HG03039 (cell line): ENCODE measurements around the gene ATP5F1E.
A peak's percentile ranks its signal among the peaks of the same experiment; 100 is the strongest.
"Not testable (repeated sequence)": the region's sequence is repeated elsewhere in the genome, so short reads cannot be mapped to it uniquely, and the experiment has no call there.

Experiments
- ATAC-seq: cut with Tn5 transposase; IDR thresholded peaks from one replicate; pipeline ENCODE4 v1.9.1; 2021; ENCODE audit warnings: mild to moderate bottlenecking, moderate library complexity; ENCODE audit not compliant: unreplicated experiment

The ATP5F1E gene

DNA sequence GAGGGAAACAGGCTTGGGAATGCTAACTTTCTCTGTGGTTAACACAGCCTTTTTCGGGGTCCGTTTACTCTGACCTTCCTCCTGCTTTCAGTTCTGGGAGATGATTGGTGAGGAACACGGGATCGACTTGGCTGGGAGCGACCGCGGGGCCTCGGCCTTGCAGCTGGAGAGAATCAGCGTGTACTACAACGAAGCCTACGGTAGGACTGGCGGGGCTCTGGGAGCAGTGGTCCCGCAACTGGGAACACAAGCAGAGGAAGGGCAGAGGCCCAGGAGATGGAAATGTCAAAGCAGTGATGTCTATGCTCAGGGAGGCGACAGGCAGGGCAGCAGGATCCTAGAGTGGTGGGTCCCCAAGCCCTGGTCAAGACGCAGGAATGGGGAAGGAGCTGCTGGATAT lies 9.4 kb downstream of the ATP5F1E start:
- no peak for ATAC-seq

- ATAC-seq = no peak
Observed at GRCh38 chr20:59020938-59021551, 11.1 kb downstream of the ATP5F1E start.

- ATAC-seq = no peak
Observed at GRCh38 chr20:59019217-59019616, 12.9 kb downstream of the ATP5F1E start, which contains the start of gene TUBB1. Gene TUBB1 (plus strand): TSS chr20:59019429. CDS start chr20:59019523, 94 bp downstream.

DNA sequence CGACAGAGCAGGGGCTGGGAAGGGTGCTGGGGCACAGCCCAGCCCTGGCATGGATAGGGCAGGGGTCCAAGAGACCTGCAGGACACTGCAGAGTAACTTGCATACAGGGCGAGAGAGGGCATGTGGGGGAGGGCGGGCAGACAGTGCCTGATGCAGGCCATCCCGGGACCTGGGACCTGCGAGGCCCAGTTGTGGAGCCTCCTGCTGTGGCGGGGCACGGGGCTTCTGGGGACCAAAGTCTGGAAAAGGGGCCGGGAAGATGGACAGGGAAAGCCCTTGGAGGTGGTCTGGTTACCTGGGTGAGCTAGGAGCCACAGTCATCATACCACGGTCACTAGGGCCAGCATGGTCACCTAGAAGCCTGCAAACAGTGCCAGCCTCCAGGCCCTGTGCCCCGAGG lies 13.3 kb downstream of the ATP5F1E start:
- ATAC-seq = no peak

GRCh38 chr20:59017493-59018231 lies 14.5 kb downstream of the ATP5F1E start:
- no peak for ATAC-seq

DNA sequence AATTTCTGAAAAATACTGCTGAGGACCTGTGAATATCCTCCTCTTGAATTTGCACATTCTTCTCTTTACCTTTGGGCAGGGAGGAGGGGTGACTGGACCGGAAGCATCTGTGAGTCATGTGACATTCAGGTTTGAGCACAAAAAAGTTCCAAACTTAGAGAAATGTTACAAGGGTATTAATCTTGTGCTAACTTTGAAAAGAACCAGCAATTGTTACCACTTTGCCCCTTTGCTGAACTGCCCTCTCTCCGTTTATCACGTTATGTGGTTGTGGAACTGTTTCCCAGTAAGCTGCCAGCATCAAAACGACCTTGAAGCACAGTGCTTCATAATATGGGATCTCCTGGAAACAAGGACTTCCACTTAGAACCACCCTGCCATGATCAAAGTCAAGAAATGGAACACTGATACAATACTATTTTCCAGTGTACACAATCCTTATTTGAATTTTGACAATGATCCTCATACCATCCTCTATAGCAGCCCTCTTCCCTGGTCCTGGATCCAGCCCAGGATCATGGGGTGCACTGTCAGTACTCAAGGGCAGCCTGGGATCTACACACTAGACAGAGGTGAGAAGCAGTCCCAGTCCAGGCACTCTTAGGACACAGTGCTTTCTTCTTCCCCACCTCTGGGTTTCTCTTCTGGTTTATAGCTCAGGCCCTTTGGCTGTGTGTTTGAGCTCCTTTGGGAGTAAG lies 15.2 kb downstream of the ATP5F1E start:
- ATAC-seq = no peak

DNA sequence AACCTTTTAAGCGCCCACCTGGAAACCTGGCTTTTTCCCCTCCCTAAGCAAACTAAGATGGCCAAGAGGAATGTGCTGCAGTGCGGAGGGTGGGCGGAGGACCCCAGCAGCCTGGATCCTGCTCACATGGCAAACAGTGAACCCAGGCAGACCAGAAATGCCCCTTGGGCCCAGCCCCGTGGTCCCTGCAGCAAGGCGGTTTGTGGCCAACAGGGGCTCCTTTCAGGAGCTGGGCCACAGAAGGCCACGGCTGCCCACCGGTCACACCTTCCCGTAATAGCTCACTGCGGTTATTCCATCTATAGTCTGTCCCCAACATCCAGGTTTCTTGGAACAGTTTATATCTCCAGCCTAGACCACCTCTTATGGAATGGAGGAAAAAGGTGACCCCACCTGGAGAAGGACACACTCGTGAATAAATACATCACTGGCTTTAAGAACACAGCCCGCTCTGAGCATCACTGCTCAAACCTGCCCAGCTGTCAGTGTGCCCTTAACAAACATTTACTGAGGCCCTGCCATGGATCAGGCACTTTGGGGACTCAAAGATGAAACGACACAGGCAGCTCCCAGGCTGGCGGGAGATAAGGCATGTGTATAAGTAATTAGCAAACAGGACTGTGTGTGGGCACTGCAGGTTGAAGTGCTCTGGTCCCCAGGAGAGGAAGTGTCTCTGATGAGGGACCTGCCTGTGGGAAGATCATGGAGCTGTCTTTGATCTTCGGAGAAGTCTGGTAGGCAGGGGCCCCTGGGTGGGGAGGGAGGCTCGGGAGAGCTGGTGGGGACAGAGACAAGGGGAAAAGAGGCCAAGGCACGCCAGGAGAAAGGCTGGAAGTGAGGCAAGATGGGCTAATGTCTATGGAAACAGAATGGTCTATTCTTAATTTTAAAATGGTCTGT lies 16.1 kb downstream of the ATP5F1E start:
- no peak for ATAC-seq

- ATAC-seq = no peak
Observed at GRCh38 chr20:59015411-59015810, 16.7 kb downstream of the ATP5F1E start.

GRCh38 chr20:59014680-59015389 lies 17.3 kb downstream of the ATP5F1E start:
- ATAC-seq = no peak

- no peak for ATAC-seq
Observed at GRCh38 chr20:59013959-59014608, 18.1 kb downstream of the ATP5F1E start.

DNA sequence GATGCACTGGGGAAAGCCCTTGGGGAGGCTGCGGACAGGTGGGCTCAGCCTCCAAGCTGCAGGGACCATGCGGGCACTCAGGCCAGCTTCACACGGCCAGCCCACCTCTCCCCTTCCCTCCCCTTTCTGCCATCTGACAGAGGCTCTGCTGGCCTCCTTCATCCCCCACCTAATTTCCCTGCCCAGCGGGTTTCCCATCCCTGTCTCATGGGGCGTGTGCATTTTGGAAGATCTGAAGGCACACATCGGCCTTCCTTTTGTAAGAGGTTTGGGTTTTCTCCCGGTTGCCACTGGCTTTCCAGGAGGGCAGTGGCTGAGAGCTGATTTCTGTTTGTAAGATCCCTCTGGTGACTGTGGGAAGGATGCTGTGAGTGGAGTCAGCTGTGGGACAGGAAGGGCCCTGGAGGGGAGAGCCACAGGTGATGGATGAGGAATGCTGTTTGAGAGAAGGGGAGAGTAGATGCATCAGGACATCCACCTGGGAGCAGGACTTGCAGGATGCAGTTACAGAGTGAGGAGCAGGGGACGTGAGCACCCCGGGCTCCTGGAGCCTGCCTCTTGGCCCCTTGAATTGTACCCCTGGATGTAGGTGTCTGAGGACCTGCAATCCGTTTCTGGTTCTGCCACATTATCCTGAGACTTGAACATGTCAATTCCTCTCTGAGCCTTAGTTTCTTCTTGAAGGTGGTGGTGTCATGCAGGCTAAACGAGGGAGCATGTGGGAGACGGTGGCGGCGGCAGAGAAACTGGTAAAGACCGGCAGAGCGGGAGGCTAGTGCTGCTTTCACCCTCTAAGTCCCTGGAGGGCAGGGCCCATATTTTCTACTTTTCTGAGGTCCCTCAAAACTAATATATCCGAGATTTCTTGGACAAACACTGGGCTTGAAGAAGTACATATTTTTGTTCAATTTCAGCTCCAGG lies 18.8 kb downstream of the ATP5F1E start:
- no peak for ATAC-seq

- not testable (repeated sequence) for ATAC-seq
Observed at GRCh38 chr20:59011874-59012157, 20.3 kb downstream of the ATP5F1E start.

- no peak for ATAC-seq
Observed at GRCh38 chr20:59010995-59011873, 20.9 kb downstream of the ATP5F1E start.

- ATAC-seq = no peak
Observed at GRCh38 chr20:59010321-59010994, 21.7 kb downstream of the ATP5F1E start.

- no peak for ATAC-seq
Observed at GRCh38 chr20:59008715-59009336, 23.3 kb downstream of the ATP5F1E start.

- peak; percentile 30 for ATAC-seq
Observed at GRCh38 chr20:59007665-59008511, 24.2 kb downstream of the ATP5F1E start.
